Calu3 (cell line): Measurements from ENCODE around the gene MACROH2A2. TPM values are rescaled to one million over a fixed set of nuclear protein-coding genes. Genes with fewer than 3 reads are reported as not detected.

ENCODE experiments used
- BruUV-seq: library from RNA; stranded (reverse); fragments of 400-500 nt; replicated peaks from 2 replicates; lab custom pipeline; 2021; lab: Mats Ljungman, UMichigan
- CTCF ChIA-PET: fragments of 300-600 bp; sonication (Branson Sonifier 250); formaldehyde crosslinking; loops from one replicate; lab custom pipeline; 2022; ENCODE audit warnings: antibody characterized with exemption; lab: Charles Lee
- DNase-seq: peaks from one replicate; pipeline ENCODE4 v3.0.0; 2022
- H3K27ac Mint-ChIP-seq: one replicate; pipeline ENCODE4 v1.8.0; 2022; ENCODE audit warnings: mixed read lengths; ENCODE audit not compliant: unreplicated experiment
- H3K27me3 Mint-ChIP-seq: one replicate; pipeline ENCODE4 v1.8.0; 2022; ENCODE audit warnings: mixed read lengths; ENCODE audit not compliant: unreplicated experiment
- H3K36me3 Mint-ChIP-seq: one replicate; pipeline ENCODE4 v1.8.0; 2022; ENCODE audit warnings: mild to moderate bottlenecking, moderate library complexity, mixed read lengths; ENCODE audit not compliant: insufficient read depth, unreplicated experiment
- H3K4me1 Mint-ChIP-seq: one replicate; pipeline ENCODE4 v1.8.0; 2022; ENCODE audit warnings: mild to moderate bottlenecking, low read depth, mixed read lengths; ENCODE audit not compliant: unreplicated experiment
- H3K4me3 Mint-ChIP-seq: one replicate; pipeline ENCODE4 v1.8.0; 2022; ENCODE audit warnings: mild to moderate bottlenecking, low read depth, moderate library complexity, mixed read lengths; ENCODE audit not compliant: unreplicated experiment
- H3K9me3 Mint-ChIP-seq: one replicate; pipeline ENCODE4 v1.8.0; 2022; ENCODE audit warnings: low read depth, mixed read lengths; ENCODE audit not compliant: unreplicated experiment
- intact Hi-C: fragments of 100-400 bp; cut with micrococcal nuclease; formaldehyde crosslinking; loops from one replicate; pipeline ENCODE4 v1.10.0; 2022; ENCODE audit not compliant: unreplicated experiment
- total RNA-seq: library from RNA; stranded (reverse); gene quantifications from 2 replicates; pipeline ENCODE4 v1.2.3, GENCODE V29; 2022
- TF ChIP-seq, protein P1 (sequence below): fragments of 200-600 bp; IDR thresholded peaks from one replicate; pipeline ENCODE4 v1.8.0; 2022; ENCODE audit warnings: antibody characterized with exemption; ENCODE audit not compliant: unreplicated experiment

The MACROH2A2 gene
- total RNA-seq, 1 experiment from 2014 or later: 24.5 TPM

DNA sequence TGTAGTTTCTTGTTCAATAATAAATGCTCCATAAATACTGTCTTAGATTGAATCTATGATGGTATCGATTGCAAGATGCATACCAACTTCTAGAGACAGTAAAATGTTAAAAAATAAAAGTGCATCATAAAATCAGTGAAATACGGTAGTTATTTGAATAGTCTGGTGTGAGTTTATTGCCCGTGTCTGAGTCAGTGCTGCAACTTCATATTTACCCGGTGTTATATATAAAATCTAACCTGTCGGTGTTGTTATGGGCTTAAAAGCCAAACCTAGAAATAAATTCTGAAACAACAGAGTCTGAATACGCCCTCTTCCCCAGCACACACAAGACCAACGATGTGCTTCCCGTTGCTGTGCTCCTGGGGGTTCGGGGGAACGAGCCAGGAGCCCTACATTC lies 16.3 kb downstream of the MACROH2A2 start:
- no peak overlapping the region for H3K27ac Mint-ChIP-seq
- H3K9me3 Mint-ChIP-seq: no peaks in the 10 kb centered on the region
- CTCF ChIA-PET: no interaction called here
- TF ChIP-seq, protein P1, sequence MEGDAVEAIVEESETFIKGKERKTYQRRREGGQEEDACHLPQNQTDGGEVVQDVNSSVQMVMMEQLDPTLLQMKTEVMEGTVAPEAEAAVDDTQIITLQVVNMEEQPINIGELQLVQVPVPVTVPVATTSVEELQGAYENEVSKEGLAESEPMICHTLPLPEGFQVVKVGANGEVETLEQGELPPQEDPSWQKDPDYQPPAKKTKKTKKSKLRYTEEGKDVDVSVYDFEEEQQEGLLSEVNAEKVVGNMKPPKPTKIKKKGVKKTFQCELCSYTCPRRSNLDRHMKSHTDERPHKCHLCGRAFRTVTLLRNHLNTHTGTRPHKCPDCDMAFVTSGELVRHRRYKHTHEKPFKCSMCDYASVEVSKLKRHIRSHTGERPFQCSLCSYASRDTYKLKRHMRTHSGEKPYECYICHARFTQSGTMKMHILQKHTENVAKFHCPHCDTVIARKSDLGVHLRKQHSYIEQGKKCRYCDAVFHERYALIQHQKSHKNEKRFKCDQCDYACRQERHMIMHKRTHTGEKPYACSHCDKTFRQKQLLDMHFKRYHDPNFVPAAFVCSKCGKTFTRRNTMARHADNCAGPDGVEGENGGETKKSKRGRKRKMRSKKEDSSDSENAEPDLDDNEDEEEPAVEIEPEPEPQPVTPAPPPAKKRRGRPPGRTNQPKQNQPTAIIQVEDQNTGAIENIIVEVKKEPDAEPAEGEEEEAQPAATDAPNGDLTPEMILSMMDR: no peak
- no peaks in the 10 kb centered on the region for H3K4me1 Mint-ChIP-seq
- H3K36me3 Mint-ChIP-seq: no peaks in the 10 kb centered on the region
- peaks cover 13% of the 10 kb centered on the region for H3K27me3 Mint-ChIP-seq
- no peak overlapping the region for H3K4me3 Mint-ChIP-seq
- intact Hi-C loops: no loop called here
- no TSS peak for BruUV-seq
- no peak for DNase-seq

DNA sequence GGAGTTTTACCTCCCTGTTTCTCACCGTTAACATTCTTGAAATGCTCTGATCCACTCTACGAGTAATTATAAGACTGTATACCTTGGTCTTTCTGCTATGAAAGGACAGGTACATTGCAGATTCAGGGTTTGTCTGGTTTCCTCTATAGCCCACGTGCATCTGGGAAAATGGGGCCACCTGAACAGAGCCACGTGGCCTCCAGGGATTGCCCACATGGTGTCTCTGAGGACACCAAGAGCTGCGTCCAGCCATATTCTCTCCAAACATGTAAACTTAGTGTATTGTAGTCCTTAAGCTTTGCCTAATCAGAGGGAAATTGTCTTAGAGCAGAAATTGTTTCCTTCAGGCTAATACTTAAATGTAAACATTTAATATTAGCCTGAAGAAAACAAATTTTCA lies 16.7 kb downstream of the MACROH2A2 start:
- Mint-ChIP-seq H3K4me3 (no peak overlapping the region), H3K36me3 (no peaks in the 10 kb centered on the region), H3K27ac (no peak overlapping the region), H3K27me3 (peaks cover 17% of the 10 kb centered on the region), H3K9me3 (no peaks in the 10 kb centered on the region), H3K4me1 (no peaks in the 10 kb centered on the region)
- CTCF ChIA-PET: no interaction called here
- BruUV-seq: no TSS peak
- intact Hi-C loops: no loop called here
- TF ChIP-seq, protein P1: no peak
- no peak for DNase-seq

- BruUV-seq: no TSS peak
- H3K4me1 Mint-ChIP-seq: no peaks in the 10 kb centered on the region
- no peak overlapping the region for H3K27ac Mint-ChIP-seq
- H3K9me3 Mint-ChIP-seq: no peaks in the 10 kb centered on the region
- H3K4me3 Mint-ChIP-seq: no peak overlapping the region
- no peak for DNase-seq
- CTCF ChIA-PET: interaction anchor here (0.6 kb wide), 1 partner anchor 9 kb away, joined by 4 read pairs; no protein-coding TSS in a partner anchor
- peaks cover 29% of the 10 kb centered on the region for H3K27me3 Mint-ChIP-seq
- TF ChIP-seq, protein P1: no peak
- H3K36me3 Mint-ChIP-seq: no peaks in the 10 kb centered on the region
- intact Hi-C loops: no loop called here
Measured at GRCh38 chr10:70070834-70071233, 18.2 kb downstream of the MACROH2A2 start.

DNA sequence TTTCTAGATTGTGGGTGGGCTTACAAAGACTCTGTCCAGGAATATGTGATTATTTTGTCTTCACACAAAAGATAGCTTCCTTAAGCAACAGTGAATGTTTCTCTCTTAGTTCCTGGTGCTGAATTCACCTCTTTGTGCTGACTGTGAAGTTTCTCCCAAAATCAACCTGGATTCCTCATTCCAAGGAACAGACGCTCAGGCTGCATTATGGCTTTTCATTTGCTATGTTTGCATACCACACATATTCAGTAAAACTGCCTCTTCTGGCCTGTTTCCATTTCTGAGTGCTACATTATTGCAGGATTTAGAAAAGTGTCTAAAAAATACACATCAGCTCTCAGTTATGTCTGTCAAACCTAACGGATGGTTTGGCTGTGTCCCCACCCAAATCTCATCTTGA lies 21.5 kb downstream of the MACROH2A2 start:
- intact Hi-C loops: no loop called here
- H3K27me3 Mint-ChIP-seq: peaks cover 20% of the 10 kb centered on the region
- CTCF ChIA-PET: interaction anchor here (1.4 kb wide), 1 partner anchor 22 kb away, joined by 3 read pairs; the partner anchor contains the start of gene MACROH2A2
- no peak for DNase-seq
- peaks cover 8% of the 10 kb centered on the region for H3K4me1 Mint-ChIP-seq
- TF ChIP-seq, protein P1: no peak
- BruUV-seq: no TSS peak
- no peaks in the 10 kb centered on the region for H3K9me3 Mint-ChIP-seq
- no peak overlapping the region for H3K4me3 Mint-ChIP-seq
- H3K36me3 Mint-ChIP-seq: no peaks in the 10 kb centered on the region
- no peak overlapping the region for H3K27ac Mint-ChIP-seq
